ENCODE results near the gene SLC46A2. TPM values are rescaled to one million over a fixed set of nuclear protein-coding genes. Genes with fewer than 3 reads are reported as not detected.

SLC46A2 gene, protein sequence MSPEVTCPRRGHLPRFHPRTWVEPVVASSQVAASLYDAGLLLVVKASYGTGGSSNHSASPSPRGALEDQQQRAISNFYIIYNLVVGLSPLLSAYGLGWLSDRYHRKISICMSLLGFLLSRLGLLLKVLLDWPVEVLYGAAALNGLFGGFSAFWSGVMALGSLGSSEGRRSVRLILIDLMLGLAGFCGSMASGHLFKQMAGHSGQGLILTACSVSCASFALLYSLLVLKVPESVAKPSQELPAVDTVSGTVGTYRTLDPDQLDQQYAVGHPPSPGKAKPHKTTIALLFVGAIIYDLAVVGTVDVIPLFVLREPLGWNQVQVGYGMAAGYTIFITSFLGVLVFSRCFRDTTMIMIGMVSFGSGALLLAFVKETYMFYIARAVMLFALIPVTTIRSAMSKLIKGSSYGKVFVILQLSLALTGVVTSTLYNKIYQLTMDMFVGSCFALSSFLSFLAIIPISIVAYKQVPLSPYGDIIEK
- not detected in 2 replicates for total RNA-seq

DNA sequence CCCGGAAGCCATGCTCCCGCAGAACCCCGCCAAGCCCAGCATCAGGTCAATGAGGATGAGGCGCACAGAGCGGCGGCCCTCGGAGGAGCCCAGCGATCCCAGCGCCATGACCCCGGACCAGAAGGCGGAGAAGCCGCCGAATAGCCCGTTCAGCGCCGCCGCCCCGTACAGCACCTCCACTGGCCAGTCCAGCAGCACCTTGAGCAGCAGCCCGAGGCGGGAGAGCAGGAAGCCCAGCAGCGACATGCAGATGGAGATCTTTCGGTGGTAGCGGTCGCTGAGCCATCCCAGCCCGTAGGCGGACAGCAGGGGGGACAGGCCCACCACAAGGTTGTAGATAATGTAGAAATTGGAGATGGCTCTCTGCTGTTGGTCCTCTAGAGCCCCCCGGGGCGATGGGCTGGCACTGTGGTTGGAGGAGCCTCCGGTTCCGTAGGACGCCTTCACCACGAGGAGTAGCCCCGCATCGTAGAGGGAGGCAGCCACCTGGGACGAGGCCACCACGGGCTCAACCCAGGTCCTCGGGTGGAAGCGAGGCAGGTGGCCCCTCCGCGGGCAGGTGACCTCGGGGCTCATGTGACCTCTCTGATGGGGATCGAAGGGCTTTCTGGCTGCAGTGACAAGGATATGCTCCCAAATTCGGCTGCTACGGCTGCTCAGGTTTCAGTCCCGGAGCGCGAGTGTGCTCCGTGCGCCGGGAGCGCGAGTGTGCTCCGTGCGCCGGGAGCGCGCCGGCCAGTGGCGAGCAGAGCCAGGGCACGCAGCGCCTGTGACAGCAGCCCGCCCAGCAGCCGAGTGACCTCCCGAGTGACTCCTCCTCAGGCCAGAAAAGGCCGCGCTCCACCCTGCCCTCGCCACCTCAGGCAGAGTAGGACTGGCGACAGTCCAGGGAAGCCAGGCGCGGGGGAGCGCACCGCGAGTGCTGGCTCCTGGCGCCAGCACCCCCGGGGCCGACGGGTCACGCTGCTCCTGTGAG, at the start of gene SLC46A2:
TSS of gene SLC46A2 (minus strand) at position 771 of the 976 bp plus-strand sequence. CDS start at position 576, 195 bp downstream.
- DNase-seq, result peak; percentile 11

- DNase-seq, result no peak
Measured at GRCh38 chr9:112939418-112939817, 48.7 kb upstream of the SLC46A2 start.

DNA sequence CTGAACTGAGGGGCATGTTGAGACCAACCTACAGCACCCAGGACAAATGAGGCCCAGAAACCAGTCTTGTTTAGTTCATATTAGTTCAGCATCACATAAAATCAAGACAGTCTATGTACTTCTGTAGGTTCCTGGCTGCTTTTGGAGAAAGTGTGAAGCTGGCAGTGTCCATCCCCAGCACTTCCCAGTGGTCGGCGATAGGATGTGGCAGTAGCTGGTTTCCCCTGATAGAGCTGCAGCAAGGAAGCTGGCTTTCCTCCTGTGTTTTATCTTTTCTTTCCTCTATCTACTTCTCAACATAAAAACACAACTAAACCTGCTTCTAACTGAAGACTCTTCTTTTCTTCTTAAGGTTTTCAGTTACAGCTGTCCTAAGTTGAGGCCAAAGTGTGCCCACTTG, 43.0 kb upstream of the SLC46A2 start:
- DNase-seq, result no peak

DNA sequence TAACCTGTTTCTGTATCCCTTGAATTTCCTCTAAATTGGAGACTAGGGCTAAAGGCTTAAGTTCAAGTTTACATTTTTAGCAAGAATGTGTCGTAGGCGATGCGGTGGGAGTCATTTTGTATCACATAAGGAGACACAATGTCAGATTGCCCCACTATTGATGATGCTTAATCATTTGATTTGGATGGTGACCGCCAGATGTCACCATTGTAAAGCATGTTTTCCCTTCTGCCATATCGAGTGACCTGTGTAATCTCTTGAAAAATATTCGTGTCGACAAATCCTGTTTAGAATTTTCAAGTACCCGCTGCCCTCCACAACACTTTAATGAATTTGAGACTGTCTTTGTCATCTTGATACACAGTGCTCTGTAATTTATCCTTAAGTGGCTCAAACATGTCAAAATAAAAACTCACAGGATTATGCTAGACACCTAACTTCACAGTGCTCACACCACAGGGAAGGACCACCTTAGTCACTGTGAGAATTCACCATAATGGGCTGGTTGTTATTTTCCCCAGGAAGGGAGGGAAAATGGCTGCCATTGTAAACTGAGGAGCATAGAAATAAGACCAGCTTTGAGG, 34.5 kb upstream of the SLC46A2 start:
- DNase-seq, result peak; percentile 63

GRCh38 chr9:112921549-112921948, 30.9 kb upstream of the SLC46A2 start:
- DNase-seq, result peak; percentile 50

GRCh38 chr9:112917987-112918362, 27.3 kb upstream of the SLC46A2 start:
- DNase-seq, result no peak

DNA sequence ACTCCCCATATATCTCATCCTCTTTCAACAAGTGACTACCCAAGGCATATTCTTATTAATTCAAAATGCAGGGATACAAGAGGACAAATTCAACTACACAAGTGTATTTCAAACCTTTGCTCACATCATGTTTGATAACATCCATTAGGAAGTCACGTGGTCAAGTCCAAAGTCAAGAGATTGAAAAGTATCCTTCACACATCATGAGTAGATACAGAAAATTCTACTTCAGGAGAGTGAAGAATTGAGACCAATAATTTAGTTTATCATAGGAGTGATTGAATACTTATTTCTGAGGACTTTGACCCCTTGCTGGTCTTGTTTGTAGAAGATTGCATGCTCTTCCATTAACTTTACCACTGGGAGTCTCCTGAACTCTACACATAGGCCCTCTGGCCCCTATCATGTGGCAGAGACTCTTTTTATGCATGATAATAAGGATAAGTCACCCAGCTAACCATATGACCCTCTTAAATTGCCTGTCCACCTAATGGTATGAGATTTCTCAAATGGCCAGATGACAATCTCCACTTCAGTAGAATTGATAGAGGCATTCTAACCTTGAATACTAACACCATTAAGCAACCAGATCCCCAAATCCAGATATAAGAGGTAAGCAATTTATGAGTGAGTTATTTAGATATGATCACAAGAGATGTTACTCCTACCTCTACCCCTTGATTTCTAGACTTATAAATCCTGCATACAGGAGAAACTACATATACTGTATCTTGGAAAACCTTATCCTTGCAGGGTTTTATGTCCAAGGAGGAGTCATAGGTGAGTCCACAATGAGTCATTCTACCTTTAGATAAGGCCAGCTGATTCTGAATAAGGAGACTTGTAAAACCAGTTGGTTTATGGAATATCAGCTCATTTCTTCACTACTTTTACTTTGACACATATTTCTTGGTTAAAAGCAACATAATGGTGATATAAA, 26.6 kb upstream of the SLC46A2 start:
- no peak for DNase-seq

DNA sequence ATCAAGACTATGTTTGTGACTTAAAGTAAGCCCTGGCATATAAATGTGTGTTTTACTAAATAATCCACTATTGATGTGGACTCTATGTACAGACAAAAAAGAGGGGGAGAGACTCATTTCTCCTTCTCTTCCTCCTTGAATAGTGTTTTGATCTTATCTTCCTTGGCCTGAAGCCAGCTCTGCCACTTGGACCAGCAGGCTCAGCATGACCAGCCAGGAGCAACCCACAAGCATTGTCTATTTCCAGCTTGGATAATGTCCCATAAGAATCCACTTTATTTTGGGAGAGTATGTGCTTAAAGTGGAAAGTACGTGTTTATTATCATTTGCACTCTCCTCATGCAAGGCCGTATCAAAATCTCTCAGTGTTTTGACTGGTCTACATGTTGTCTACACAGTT, 23.8 kb upstream of the SLC46A2 start:
- DNase-seq, result no peak

DNA sequence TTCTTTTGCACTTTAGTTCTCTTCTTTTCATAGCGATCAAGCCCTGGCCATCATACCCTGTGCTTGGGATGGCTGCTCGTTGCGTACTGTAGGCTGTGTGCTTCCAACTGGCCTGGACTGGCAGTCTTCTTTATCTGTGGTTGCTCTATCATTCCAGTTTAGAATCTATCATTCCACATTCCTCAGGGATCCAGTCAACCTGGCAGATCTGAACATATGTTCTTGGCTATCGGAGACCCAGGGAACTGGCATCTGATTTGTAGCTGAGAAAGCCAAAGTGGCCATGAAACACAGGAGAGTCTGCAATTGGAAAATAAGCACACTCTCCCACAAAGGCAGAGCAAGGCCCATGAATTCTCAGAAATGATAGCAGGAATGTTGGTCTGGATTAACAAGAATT, 22.6 kb upstream of the SLC46A2 start:
- no peak for DNase-seq

- no peak for DNase-seq
Measured at GRCh38 chr9:112912636-112913035, 22.0 kb upstream of the SLC46A2 start.

- DNase-seq, result no peak
Measured at GRCh38 chr9:112911736-112912135, 21.1 kb upstream of the SLC46A2 start.

- no peak for DNase-seq
Measured at GRCh38 chr9:112905084-112905483, 14.4 kb upstream of the SLC46A2 start.

DNA sequence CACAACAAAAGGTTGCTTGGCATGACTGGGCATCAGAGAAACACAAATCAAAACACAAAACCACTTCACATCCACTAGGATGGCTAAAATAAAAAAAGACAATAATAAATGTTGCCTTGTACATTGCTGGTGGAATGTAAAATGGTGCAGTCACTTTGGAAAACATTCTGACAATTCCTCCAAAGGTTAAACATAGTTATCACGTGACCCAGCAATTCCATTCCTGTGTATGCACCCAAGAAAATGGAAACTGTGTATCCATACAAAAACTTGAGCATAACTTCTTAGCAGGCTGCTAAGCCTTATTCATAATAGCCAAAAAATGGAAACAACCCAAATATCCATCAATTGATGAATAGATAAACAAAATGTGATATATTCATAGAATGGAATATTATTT, 10.2 kb upstream of the SLC46A2 start:
- DNase-seq, result no peak

DNA sequence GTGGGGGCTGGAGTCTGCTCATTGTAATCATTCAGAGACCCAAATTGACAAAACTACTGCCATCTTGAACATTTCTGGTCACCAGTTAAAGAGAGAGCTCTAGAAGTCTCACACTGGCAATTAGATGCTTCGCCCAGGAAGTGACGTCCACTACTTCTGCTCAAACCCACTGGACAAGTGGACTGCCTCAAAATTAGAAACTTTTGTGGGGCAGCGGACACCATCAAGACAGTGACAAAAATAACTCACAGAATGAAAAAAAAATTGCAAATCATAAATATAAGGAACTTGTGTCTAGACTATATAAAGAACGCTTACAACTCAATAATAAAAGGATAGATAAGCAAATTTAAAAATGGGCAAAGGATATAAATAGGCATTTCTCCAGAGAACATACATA, 9.8 kb upstream of the SLC46A2 start:
- DNase-seq, result no peak

DNA sequence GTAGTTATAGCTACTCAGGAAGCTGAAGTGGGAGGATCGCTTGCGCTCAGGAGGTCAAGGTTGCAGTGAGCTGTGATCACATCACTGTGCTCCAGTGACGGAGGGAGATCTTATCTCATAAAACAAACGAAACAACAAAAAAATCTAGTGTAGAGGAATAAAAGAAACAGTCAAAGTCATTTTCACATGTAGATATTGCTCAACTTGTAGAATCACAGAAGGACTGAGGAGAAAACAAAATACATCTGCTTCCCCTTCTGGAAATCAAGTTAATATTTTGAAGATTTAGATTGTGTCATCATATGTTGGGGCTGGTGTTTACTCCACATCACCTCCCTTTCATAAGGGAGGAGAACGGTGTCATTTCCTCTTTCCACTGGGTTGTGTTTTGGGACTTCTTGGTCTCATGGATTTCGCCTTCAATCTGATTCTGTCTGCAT, 8.2 kb upstream of the SLC46A2 start:
- no peak for DNase-seq

GRCh38 chr9:112896131-112896530, 5.5 kb upstream of the SLC46A2 start:
- DNase-seq, result no peak

DNA sequence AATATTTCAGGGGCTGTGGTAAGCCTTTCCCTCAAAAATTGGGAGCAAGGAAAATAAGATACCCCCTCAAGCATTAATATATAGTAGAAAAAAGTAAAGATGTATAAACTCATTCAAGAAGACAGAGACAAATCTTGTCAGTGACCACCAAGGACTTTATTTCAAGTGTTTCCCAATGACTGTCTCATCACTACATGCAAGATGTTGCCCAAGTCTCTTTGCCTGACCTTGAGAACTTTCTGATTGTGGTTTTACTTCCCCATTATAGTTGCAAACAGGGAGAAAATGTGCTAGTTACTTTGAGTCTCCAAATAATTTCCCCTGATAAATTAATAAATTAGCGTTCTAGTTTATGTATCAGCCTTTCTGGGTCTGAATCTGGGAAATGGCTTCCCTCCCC, 4.0 kb upstream of the SLC46A2 start:
- no peak for DNase-seq

DNA sequence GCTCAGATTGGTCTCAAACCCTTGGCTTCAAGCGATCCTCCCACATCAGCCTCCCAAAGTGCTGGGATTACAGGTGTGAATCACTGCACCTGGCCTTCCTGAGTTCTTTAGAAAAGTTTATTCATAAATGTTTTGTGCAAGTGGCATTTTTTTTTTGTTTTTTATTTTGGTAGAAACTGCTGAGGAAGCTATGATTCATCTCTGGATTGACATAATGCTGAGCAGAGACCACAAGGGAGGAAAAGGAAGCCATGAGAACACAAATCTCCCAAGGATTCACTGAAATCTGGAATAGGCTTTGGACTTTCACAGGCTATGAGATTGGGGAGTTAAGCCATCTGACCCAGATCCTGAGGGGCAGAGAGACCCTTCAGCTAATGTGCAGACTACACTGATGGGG, 3.4 kb upstream of the SLC46A2 start:
- DNase-seq, result peak; percentile 63

DNA sequence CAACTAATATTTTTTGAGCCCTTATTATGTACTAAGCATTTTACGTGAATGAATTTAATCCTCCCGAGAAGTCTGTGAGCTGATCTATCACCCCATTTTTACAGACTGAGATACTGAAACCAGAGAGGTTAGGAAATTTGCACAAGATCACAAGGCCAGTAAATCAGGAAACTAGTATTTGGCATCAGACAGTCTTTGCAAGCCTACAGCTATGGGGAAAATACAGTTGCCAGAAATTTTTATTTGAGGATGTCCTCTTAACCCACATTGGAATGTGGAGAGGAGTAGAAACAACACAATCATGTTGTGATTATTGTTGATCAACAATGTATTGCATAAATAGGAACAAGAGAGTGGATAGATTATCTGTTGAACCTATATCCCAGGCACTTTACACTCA, 2.3 kb upstream of the SLC46A2 start:
- DNase-seq, result no peak

GRCh38 chr9:112891521-112891920, 845 bp upstream of the SLC46A2 start:
- no peak for DNase-seq

- peak; percentile 8 for DNase-seq
Measured at GRCh38 chr9:112887381-112887780, 3.3 kb downstream of the SLC46A2 start.

- no peak for DNase-seq
Measured at GRCh38 chr9:112886351-112886750, 4.3 kb downstream of the SLC46A2 start.

Measured in dermis blood vessel endothelial cell (primary cell).